ENCODE measurements around the gene DCPS. TPM values are rescaled to one million over a fixed set of nuclear protein-coding genes. Genes with fewer than 3 reads are reported as not detected.
"Not testable (repeated sequence)": the region's sequence is repeated elsewhere in the genome, so short reads cannot be mapped to it uniquely, and the experiment has no call there.

Gene DCPS
- total RNA-seq, 1 experiment from 2014 or later: 30.8 TPM

DNA sequence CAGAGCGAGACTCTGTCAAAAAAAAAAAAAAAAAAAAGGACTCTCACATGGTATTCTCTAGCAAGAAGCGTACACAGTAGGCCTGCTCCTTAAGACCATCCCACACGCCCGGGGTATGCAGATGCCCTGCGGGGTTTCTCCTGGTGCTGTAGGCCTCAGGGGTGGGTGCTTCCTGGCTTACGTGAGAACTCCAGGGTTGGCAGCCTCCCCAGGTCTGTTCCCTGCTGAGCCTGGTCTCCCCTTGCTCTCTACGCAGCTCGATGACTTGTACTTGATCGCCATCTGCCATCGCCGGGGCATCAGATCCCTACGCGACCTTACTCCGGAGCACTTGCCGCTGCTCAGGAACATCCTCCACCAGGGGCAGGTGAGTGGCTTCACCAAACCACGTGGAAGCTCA is 39.2 kb downstream of the DCPS start:
- DNase-seq (ENCODE audit: low read depth): no peak

GRCh38 chr11:126344141-126345080 is 40.6 kb downstream of the DCPS start:
- no peak for DNase-seq (ENCODE audit: low read depth)

GRCh38 chr11:126345283-126345682 is 41.4 kb downstream of the DCPS start:
- DNase-seq (ENCODE audit: low read depth): no peak

DNA sequence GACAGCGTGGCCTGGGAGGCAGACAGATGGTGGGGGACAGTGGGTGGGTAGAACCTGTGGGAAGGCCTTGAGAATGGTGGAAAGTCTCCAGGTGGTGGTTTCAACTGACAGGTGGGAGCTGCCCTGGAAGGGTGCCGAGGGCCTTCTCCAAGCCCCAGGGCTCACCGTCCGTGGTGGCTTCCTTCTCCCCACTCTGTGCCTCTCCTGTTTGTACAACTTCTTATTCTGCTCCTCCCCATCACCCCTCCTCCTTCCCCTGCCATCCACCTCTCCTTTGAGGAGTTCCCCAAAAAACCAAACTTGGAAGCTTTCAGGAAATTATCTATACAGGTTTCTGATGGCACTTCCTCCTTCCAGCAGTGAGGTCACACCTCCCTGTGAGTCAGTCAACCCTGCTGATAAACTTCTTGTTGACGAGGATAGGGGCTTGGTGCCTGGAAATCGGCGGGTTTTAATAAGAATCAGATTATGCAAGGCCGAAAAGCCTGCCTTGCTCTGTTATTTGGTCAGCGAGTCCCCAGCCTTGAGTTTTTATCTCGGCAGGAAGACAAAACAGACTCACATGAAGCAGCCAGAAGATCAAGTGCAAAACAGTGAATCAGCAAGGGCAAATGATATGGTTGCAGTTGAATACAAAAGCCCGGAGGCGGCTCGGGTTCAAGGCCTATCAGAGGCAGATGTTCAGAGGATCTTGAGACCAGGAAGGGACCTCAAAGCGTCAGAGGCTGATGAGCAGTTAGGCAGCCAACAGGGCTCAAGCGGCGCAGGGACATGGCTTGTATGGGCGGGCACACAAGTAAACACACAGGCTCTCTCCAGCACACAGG is 42.1 kb downstream of the DCPS start:
- DNase-seq (ENCODE audit: low read depth): no peak

- DNase-seq (ENCODE audit: low read depth): no peak
These were observed 42.7 kb downstream of the DCPS start for GRCh38 chr11:126346586-126346940.

DNA sequence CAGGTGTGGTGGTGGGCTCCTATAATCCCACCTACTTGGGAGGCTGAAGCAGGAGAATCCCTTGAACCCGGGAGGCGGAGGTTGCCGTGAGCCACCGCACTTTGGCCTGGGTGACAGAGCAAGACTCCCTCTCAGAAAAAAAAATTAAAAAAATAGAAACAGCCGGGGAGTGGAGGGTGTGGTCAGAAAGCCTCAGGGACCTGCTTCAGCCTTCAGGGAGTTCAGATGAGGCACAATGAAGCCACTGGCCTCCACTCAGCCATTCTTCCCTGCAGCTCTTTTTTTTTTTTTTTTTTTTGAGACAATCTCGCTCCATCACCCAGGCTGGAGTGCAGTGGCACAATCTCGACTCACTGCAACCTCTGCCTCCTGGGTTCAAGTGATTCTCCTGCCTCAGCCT is 43.1 kb downstream of the DCPS start:
- DNase-seq (ENCODE audit: low read depth): not testable (repeated sequence)

GRCh38 chr11:126347751-126348668 is 44.1 kb downstream of the DCPS start:
- no peak for DNase-seq (ENCODE audit: low read depth)

- no peak for DNase-seq (ENCODE audit: low read depth)
These were observed 45.1 kb downstream of the DCPS start for GRCh38 chr11:126348806-126349582.

DNA sequence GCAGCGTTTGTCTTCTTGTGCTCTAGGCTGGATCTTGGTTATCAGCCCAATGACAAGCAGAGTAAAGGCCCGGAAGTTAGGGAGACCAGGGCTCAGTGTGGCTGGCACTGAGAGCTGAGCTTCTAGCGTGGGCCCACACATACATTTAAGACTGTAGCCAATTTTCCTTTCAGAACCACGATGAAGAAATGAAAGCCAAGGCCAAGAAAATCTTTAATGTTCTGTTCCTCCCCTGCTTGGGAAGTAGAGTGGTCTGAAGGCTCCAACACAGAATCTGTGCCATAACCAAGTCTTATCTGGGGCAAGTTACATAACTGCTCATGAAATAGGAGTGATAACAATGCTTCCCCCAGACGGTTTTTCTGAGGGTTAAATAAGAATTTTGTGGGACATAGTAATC is 47.0 kb downstream of the DCPS start:
- no peak for DNase-seq (ENCODE audit: low read depth)

GRCh38 chr11:126352163-126352562 is 48.3 kb downstream of the DCPS start:
- DNase-seq (ENCODE audit: low read depth): no peak

DNA sequence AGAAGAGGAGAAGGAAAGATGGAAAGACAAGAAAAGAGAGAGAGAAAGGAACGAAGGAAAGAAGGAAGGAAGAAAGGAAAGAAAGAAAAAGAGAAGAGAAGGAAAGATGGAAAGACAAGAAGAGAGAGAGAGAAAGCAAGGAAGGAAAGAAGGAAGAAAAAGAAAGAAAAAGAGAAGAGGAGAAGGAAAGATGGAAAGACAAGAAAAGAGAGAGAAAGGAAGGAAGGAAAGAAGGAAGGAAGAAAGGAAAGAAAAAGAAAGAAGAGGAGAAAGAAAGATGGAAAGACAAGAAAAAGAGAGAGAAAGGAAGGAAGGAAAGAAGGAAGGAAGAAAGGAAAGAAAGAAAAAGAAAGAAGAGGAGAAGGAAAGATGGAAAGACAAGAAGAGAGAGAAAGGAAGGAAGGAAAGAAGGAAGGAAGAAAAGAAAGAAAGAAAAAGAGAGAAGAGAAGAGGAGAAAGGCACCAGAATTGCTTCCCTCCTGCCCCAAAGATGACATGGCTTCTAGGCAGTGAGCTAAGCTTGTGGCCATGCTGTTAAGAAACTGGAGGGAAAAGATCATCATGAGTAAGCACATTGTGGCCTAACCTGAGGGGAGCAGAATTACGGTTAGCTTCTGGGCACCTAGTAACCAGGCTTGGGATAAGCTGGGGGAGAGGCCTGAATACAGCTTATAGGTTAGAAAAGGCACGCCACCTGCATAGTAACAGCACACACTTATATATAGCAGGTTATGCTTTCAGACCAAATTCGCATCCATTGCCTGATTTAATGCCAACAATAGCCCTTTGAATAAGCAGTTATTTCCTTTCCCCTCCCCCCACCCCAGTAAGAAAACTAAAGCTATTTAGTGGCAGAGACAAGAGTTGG is 49.3 kb downstream of the DCPS start:
- peak; percentile 73 for DNase-seq (ENCODE audit: low read depth)

- no peak for DNase-seq (ENCODE audit: low read depth)
These were observed 50.9 kb downstream of the DCPS start for GRCh38 chr11:126354631-126355323.

GRCh38 chr11:126355324-126355925 is 51.6 kb downstream of the DCPS start, which contains the start of gene ST3GAL4:
TSS of gene ST3GAL4 (plus strand) at chr11:126355686. CDS start at chr11:126406156, 50,470 bp downstream.
- DNase-seq (ENCODE audit: low read depth): peak; percentile 58

DNA sequence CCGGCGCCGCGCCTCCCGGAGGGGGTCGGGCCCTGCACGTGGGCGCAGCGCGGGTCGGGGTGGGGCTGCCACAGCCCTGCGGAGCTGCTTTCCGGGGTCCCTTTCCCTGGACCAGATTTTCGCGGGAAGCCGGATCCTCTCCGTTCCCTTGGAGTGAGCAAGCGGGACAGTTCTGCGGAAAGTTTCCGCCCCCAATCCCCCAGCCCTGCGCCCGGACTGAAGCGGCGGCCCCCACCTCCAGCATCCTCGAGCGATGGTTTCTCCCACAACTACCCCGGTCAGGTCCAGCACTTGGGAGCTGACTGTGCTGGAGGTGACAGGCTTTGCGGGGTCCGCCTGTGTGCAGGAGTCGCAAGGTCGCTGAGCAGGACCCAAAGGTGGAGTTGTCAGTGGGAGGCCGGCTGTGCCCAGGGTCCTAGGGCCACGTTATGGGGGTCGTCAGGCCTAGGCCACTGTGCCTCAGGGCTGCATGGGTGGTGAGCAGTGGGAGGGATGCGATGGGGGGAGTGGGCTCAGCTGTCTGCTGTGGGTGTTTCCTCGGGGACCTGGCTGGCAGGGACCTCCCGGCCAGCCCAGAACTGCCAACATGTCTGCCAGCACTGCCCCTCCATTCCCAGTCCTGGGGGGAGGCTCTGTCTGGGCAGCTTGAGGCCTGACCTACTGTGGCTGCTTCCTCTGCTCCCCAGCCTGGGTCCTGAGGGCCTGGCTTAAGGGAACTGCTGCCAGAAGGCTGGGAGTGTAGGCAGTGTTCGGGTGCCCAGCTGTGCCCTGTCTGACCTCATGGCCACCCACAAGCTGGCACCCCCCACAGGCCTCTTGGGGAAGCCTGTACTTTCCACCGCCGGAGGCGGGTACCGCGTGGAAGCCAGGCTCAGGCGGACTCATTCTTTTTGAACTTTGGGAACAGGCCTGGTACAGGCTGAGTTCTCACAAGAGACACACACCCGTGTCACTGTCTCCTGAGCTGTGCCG is 52.4 kb downstream of the DCPS start:
- DNase-seq (ENCODE audit: low read depth): peak; percentile 71

DNA sequence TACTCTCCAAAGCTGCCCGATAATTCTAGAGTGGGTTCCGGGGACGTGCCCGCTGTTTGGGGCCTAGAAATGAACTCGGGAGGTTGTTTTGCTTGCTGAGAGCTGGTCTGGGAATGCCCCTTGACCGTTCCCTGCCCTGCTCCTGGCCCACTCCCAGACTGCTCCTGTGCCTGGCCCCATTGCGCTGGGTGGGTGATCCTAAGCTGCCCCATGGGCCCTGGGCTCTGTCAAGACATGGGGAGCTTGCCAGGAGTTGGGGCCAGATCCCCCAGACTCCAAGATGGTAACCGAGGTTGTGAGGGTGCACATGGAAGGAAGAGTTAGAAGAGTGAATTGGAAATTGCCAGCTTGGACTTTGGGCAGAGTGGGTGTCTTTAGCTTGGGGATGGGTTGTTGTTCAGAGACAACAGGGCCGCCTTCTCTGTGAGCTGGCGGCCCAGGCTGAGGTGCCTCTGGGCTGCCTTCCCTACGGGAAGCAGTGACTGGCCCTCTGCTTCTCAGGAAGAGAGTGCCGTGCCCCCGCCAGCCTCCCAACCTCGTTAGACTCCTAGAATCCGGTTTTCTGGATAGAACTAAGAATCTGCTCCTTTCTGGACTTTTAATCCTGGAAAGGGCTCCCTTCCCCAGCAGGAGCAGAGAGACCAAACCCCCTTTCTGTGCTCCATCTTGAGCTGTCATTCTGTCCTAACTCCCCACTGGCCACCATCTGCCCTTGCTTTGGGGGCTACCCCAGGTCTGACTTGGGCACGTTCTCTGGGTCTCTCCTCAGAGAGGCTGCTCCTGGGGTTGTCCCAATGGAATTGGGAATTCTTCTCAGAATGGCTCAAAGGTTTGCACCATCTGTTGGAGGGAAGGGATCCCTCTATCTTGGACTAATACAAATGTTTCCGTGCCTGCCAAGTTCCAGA is 53.4 kb downstream of the DCPS start:
- no peak for DNase-seq (ENCODE audit: low read depth)
